GM12873 (cell line): ENCODE data around the gene ADD2.

Experiments
- CTCF ChIP-seq: IDR thresholded peaks from 2 replicates; pipeline ENCODE4 v1.5.1; 2012; ENCODE audit warnings: low read depth, mild to moderate bottlenecking, moderate library complexity, low read length, control low read depth; ENCODE audit not compliant: insufficient read depth; ENCODE audit errors: missing control alignments

The ADD2 gene

DNA sequence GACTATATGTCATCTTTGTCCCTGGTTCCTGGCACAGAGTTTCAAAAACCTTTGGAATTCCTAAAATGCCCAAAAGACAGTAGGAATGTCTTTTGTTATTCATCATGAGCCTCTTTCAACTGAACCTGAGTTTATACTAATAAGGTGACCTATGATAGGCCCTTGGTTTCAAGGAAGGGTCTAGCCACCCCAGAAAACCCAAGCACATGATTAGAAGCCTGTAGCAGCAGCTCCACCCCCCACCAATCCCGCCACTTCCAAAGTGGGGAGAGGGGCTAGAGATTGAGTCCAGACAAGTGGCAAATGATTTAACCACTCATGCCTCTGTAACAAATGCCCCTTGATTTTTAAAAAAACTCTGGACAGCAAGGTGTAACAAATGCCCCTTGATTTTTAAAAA lies 56.8 kb downstream of the ADD2 start:
- TF ChIP-seq CTCF, result no peak

DNA sequence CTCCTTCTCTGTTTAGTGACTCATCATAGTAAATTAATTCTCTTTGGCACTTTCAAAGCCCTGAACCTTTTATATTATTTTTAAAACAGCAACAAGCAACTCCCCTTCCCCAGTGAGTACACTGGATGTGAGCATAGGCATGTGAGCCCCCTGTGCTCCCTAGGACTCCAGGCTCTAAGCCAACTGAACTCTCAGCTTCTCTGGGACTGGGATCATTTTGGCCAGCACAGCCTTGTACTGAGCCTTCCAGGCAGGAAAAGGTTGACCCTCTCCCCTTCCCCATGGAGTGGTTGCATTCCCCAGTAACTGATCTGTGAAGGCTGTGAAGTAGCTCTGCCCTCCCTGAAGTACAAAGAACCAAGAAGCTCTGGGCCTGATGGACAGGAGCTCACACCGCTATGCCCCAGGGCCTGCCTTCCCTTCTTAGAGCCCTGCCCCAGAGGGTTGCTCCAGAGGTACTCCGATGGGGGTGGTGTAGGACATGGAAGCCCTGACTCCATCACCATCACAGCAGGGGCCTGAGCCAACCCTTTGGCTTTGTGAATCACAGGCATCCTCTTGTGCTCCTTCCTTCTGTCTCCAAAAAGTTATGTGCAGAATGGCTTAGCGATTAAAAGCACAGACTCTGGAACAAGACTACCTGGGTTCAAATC lies 57.8 kb downstream of the ADD2 start:
- TF ChIP-seq CTCF, result no peak

DNA sequence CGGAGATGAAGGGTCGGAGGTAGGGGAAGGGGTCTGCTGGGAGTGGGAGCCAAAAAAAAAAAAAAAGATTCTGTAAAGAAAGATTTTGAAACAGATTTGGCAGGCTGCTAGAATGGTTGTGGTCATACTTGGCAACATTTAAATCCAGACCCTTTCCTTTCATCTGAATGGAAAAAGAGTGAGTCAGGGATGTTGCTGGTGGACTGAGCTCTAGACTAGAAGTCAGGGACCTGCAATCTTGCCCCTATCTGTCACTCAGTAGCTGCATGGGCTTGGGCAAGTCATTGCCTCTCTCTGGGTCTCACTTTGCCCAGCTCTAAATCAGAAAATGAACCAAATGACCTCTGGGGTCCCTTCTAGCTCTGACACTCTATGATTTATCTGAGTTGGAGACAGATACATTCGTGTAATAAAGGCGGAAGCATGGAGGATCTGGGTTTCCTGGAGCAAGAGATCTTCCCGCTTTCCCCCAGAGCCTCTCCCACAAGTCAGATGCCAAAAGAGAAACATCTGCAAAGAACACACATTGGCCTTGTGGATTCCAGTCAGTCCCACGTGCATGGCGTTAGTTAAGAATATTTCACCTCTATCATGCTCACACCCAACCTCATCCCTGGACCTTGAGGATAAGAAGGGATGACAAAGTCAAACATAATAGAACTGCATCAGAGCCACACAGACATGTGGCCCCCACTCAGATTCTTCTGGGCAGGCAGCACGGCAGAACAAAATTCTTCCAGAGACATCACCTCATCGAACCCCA lies 58.5 kb downstream of the ADD2 start:
- no peak for TF ChIP-seq CTCF

DNA sequence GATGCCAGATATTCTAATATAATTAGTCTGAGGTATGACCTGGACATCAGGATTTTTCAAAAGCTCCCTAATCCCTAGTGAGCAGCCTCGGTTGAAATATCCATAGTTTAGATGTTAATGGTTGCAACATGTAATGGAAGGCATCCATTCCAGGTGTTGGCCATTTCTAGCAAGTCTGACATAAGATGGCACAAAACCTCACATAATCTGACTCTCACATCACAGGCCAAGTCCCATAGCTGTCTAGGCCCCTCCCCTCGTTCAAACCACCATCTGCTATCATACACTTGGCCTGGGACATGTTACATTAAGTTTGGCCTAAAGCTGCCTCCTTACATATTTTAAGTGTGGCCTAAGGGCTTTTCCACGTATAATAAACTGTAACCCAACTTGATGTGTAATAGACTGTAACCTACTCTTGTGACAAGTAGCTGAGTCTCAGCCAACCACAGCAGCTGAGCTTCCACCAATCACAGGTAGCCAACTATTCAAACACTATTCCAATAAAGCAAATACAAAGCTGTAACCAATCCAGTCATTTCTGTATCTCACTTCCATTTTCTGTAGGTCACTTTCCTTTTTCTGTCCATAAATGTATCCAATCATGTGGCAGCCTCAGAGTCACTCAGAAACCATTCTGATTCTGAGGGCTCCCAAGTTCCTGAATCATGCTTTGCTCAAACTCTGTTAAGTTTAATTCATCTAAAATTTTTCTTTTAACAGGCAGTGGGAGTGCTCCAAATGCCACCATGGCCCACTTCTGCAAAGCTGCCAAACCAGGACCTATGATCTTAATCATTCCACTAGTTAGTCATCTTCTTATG lies 59.4 kb downstream of the ADD2 start:
- no peak for TF ChIP-seq CTCF

- TF ChIP-seq CTCF, result no peak
These were observed 60.3 kb downstream of the ADD2 start for GRCh38 chr2:70707706-70708105.

GRCh38 chr2:70706026-70706795 lies 61.8 kb downstream of the ADD2 start:
- no peak for TF ChIP-seq CTCF
